ENCODE measurements around the gene PARVA. TPM values are rescaled to one million over a fixed set of nuclear protein-coding genes. Genes with fewer than 3 reads are reported as not detected.

Gene PARVA
- polyA plus RNA-seq, 3 donors, result not detected

- no peak overlapping the region for H3K4me3 Mint-ChIP-seq
- Histone ChIP-seq H3K27ac (ENCODE audit: low read depth in 1 of 2, low read length in 2 of 2) (no peak overlapping the region), H3K79me2 (ENCODE audit: insufficient read depth, low read length) (no peaks in the 10 kb centered on the region), H2AFZ (ENCODE audit: insufficient read depth, low read depth, low read length, poor library complexity, severe bottlenecking) (no peak overlapping the region), H3K9ac (ENCODE audit: insufficient read depth, low read length, poor library complexity, severe bottlenecking) (no peak overlapping the region), H3K4me1 (ENCODE audit: control insufficient read depth in 1 of 2, insufficient read depth in 2 of 2, low read length in 2 of 2) (no peaks in the 10 kb centered on the region), H3K4me3 (replicated peaks in 1 of 3; ENCODE audit: low read depth in 2 of 3, low read length in 3 of 3) (no peak overlapping the region), H3K27me3 (ENCODE audit: control insufficient read depth in 2 of 2, insufficient read depth in 2 of 2, low read length in 2 of 2) (no peaks in the 10 kb centered on the region), H4K20me1 (ENCODE audit: insufficient read depth, low read length) (no peaks in the 10 kb centered on the region), H3K9me3 (replicated peaks in 1 of 2; ENCODE audit: control insufficient read depth in 1 of 2, insufficient read depth in 1 of 2, low read length in 2 of 2) (no peaks in the 10 kb centered on the region), H3K4me2 (replicated peaks; ENCODE audit: extremely low read depth, low read length, poor library complexity, severe bottlenecking) (no peak overlapping the region), H3K36me3 (replicated peaks in 1 of 2; ENCODE audit: control insufficient read depth in 1 of 2, insufficient read depth in 2 of 2, low read length in 2 of 2) (no peaks in the 10 kb centered on the region)
- intact Hi-C loops (cut with micrococcal nuclease), result no loop called here
- DNase-seq, result no peak
- no peaks in the 10 kb centered on the region for H3K36me3 Mint-ChIP-seq
- no peaks in the 10 kb centered on the region for H3K4me1 Mint-ChIP-seq
- peaks cover 0 to 4% (median 0%) of the 10 kb centered on the region in 7 donors for H3K9me3 Mint-ChIP-seq
- TF ChIP-seq CTCF (IDR thresholded peaks at IDR 0.05), result no peak
- no CpG with 5 or more reads among the region's 4 CpGs for WGBS (ENCODE audit: insufficient coverage)
- H3K27me3 Mint-ChIP-seq (ENCODE audit: low read depth in 3 of 3), result peaks cover 0 to 2% (median 0%) of the 10 kb centered on the region in 3 donors
- no peak overlapping the region for H3K27ac Mint-ChIP-seq
These were observed 190.5 kb downstream of the PARVA start for GRCh38 chr11:12567746-12568460.

- Histone ChIP-seq H4K20me1 (ENCODE audit: insufficient read depth, low read length) (no peaks in the 10 kb centered on the region), H3K4me3 (replicated peaks in 1 of 3; ENCODE audit: low read depth in 2 of 3, low read length in 3 of 3) (no peak overlapping the region), H3K4me1 (ENCODE audit: control insufficient read depth in 1 of 2, insufficient read depth in 2 of 2, low read length in 2 of 2) (no peaks in the 10 kb centered on the region), H3K36me3 (replicated peaks in 1 of 2; ENCODE audit: control insufficient read depth in 1 of 2, insufficient read depth in 2 of 2, low read length in 2 of 2) (no peaks in the 10 kb centered on the region), H3K9me3 (replicated peaks in 1 of 2; ENCODE audit: control insufficient read depth in 1 of 2, insufficient read depth in 1 of 2, low read length in 2 of 2) (no peaks in the 10 kb centered on the region), H3K9ac (ENCODE audit: insufficient read depth, low read length, poor library complexity, severe bottlenecking) (no peak overlapping the region), H3K4me2 (replicated peaks; ENCODE audit: extremely low read depth, low read length, poor library complexity, severe bottlenecking) (no peak overlapping the region), H3K79me2 (ENCODE audit: insufficient read depth, low read length) (no peaks in the 10 kb centered on the region), H2AFZ (ENCODE audit: insufficient read depth, low read depth, low read length, poor library complexity, severe bottlenecking) (no peak overlapping the region), H3K27me3 (ENCODE audit: control insufficient read depth in 2 of 2, insufficient read depth in 2 of 2, low read length in 2 of 2) (no peaks in the 10 kb centered on the region), H3K27ac (ENCODE audit: low read depth in 1 of 2, low read length in 2 of 2) (no peak overlapping the region)
- no peak overlapping the region for H3K4me3 Mint-ChIP-seq
- no peaks in the 10 kb centered on the region for H3K36me3 Mint-ChIP-seq
- H3K9me3 Mint-ChIP-seq, result peaks cover 0 to 4% (median 0%) of the 10 kb centered on the region in 7 donors
- H3K4me1 Mint-ChIP-seq, result no peaks in the 10 kb centered on the region
- H3K27ac Mint-ChIP-seq, result no peak overlapping the region
- TF ChIP-seq CTCF (IDR thresholded peaks at IDR 0.05), result no peak
- DNase-seq, result no peak
- intact Hi-C loops (cut with micrococcal nuclease), result no loop called here
- no CpG with 5 or more reads among the region's 1 CpG for WGBS (ENCODE audit: insufficient coverage)
- H3K27me3 Mint-ChIP-seq (ENCODE audit: low read depth in 3 of 3), result peaks cover 0 to 2% (median 0%) of the 10 kb centered on the region in 3 donors
These were observed 192.4 kb downstream of the PARVA start for GRCh38 chr11:12569499-12570425.
